ENCODE results near the gene SLC43A3.

DNA sequence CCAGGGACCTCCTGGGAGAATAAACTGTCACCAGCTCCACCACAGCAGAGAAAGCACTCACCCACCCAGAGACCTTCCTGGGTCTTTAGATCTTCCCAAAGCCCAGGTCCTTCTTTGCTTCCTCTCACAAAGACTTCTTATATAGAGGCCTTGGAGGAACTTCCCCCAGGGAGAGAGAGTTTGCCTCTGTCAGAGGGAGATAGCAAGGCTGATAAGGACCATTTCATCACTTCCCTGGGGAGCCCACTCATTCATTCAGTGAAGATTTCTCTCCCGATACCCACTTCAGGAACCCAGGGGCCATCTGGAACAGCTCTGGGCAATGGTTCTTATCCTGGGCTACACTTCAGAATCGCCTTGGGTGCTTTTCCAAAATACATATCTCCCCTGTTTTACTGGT is 36.4 kb downstream of the SLC43A3 start, which contains the start of gene PRG2:
- TF ChIP-seq POLR2A (IDR thresholded peaks at IDR 0.05; ENCODE audit: low read depth, low read length) = no peak
- TF ChIP-seq, protein P1, sequence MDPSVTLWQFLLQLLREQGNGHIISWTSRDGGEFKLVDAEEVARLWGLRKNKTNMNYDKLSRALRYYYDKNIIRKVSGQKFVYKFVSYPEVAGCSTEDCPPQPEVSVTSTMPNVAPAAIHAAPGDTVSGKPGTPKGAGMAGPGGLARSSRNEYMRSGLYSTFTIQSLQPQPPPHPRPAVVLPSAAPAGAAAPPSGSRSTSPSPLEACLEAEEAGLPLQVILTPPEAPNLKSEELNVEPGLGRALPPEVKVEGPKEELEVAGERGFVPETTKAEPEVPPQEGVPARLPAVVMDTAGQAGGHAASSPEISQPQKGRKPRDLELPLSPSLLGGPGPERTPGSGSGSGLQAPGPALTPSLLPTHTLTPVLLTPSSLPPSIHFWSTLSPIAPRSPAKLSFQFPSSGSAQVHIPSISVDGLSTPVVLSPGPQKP (IDR thresholded peaks at IDR 0.05; ENCODE audit: borderline replicate concordance, low read depth, low read length) = no peak
- TF ChIP-seq, protein P2, sequence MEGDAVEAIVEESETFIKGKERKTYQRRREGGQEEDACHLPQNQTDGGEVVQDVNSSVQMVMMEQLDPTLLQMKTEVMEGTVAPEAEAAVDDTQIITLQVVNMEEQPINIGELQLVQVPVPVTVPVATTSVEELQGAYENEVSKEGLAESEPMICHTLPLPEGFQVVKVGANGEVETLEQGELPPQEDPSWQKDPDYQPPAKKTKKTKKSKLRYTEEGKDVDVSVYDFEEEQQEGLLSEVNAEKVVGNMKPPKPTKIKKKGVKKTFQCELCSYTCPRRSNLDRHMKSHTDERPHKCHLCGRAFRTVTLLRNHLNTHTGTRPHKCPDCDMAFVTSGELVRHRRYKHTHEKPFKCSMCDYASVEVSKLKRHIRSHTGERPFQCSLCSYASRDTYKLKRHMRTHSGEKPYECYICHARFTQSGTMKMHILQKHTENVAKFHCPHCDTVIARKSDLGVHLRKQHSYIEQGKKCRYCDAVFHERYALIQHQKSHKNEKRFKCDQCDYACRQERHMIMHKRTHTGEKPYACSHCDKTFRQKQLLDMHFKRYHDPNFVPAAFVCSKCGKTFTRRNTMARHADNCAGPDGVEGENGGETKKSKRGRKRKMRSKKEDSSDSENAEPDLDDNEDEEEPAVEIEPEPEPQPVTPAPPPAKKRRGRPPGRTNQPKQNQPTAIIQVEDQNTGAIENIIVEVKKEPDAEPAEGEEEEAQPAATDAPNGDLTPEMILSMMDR (conservative IDR thresholded peaks at IDR 0.05; ENCODE audit: low read depth, low read length) = no peak
- TF ChIP-seq CEBPB (IDR thresholded peaks at IDR 0.05; ENCODE audit: low read depth, low read length) = no peak
- TF ChIP-seq SMC3 (IDR thresholded peaks at IDR 0.05; ENCODE audit: low read depth, low read length) = no peak
- no peak for TF ChIP-seq BHLHE40 (IDR thresholded peaks at IDR 0.05; ENCODE audit: low read depth, low read length)
- TF ChIP-seq MAFK (IDR thresholded peaks at IDR 0.05; ENCODE audit: low read depth, low read length) = no peak

Measured in IMR-90 (cell line).